OCI-LY1 (cell line): ENCODE data around the gene PTPRM.

Experiments used
- EZH2 ChIP-seq: fragments of 200-600 bp; sonication (generic), shearing (Covaris generic); IDR thresholded peaks from 2 replicates; pipeline ENCODE4 v1.8.0; 2017; ENCODE audit warnings: borderline replicate concordance, mixed run types, mild to moderate bottlenecking, antibody characterized with exemption, low read length, moderate library complexity, mixed read lengths
- TF ChIP-seq, protein P1 (sequence below): fragments of 200-600 bp; sonication (generic), shearing (Covaris generic); IDR thresholded peaks from 2 replicates; pipeline ENCODE4 v1.5.1; 2017; ENCODE audit warnings: mild to moderate bottlenecking, antibody characterized with exemption, low read length, moderate library complexity, mixed read lengths

DNA sequence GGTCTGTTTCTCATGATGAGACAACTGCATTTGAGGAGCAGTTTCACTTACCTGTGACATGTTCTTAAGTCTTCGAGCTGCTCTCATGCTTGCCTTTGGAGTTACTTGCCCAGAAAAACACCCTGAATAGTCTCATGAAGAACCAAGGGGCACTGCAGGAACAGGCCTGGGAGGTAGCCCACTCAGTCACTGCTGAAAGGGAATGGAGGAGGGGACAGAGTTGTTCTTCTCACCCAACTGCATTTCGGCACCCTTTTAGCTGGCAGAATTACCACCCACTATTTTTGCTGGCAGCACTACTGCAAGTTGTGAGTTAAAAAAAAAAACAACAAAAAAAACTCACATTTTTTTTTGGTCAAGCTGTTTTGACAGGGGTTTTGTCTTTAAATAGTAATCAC lies 181.9 kb downstream of the PTPRM start:
- no peak for TF ChIP-seq EZH2
- TF ChIP-seq, protein P1, sequence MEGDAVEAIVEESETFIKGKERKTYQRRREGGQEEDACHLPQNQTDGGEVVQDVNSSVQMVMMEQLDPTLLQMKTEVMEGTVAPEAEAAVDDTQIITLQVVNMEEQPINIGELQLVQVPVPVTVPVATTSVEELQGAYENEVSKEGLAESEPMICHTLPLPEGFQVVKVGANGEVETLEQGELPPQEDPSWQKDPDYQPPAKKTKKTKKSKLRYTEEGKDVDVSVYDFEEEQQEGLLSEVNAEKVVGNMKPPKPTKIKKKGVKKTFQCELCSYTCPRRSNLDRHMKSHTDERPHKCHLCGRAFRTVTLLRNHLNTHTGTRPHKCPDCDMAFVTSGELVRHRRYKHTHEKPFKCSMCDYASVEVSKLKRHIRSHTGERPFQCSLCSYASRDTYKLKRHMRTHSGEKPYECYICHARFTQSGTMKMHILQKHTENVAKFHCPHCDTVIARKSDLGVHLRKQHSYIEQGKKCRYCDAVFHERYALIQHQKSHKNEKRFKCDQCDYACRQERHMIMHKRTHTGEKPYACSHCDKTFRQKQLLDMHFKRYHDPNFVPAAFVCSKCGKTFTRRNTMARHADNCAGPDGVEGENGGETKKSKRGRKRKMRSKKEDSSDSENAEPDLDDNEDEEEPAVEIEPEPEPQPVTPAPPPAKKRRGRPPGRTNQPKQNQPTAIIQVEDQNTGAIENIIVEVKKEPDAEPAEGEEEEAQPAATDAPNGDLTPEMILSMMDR: no peak
